RKO (cell line): ENCODE measurements around the gene ZNF581.

Experiments
- DNase-seq: peaks from one replicate; pipeline ENCODE4 v3.0.0-alpha.2; 2016; ENCODE audit warnings: low spot score

Gene ZNF581

DNA sequence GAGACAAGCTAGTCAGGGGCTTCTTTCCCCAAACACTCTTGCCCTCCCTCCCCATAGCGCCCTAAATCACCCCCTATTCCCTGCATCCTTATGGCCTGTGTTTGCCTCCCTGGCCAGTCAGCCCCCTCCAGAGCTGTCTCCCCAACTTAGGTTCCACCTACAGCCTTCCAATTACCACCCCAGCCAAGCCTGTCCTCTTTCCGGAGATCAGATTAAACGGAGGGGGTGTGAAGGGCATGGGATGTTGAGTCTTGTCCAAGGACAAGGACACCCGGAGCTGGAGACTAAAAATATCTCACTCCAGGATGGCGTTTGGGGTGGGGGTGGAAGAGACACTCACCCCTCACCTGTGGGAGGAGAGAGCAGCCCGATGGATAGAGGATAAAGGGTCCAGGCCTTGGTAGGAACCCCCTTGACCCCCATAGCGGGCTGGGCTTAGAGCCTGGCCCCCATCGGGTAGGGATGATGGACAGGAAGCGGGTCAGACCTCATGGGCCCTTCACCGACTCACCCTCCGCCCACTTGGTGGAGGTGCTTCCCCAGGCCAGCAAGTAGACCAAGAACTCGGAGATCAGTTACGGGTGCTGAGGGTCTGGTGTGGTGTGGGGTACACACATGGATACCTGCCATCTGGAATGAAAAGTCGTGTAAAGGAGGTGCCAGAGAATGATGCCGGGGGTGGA lies 32.0 kb upstream of the ZNF581 start:
- DNase-seq = no peak

DNA sequence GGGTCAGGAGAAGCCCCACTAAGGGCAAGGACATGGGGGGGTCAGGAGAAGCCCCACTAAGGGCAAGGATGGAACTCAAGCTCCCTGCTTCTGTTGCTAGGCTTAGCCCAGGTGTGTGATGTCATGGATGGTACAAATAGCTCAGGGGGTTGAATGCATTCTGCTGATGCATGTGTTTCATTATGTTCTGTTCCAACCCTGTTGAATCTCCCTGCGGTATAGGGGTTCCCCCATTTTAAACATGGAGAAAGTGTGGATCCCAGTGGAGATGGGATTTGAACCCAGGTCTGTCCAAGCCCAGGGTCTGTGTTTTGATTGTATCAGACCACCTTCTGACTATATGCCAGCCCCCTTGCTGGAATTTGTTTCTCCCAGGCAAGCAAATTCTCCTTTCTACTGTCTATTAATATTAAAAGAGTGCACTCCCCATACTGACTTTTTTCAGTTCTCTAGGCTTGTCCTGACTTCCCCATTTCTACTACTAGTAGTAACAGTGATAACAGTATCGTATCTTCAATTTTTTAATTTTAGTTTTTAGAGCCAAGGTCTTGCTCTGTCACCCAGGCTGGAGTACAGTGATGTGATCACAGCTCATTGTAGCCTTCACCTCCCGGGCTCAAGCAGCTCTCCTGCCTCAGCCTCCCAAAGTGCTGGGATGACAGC lies 31.3 kb upstream of the ZNF581 start:
- no peak for DNase-seq

DNA sequence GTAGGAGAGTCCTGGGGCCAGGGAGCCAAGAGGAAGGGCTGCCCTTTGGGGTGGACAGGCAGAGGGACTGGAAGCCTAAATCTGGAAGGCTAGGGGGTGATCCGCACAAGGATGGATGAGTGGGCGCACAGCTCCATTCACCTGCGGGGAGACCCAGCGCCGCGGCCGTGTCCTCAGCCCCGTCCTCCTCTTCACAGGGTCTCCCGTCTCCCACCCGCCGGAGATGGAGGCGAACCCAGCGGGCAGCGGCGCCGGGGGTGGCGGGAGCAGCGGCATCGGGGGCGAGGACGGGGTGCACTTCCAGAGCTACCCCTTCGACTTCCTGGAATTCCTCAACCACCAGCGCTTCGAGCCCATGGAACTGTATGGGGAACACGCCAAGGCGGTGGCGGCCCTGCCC lies 30.1 kb upstream of the ZNF581 start:
- no peak for DNase-seq

DNA sequence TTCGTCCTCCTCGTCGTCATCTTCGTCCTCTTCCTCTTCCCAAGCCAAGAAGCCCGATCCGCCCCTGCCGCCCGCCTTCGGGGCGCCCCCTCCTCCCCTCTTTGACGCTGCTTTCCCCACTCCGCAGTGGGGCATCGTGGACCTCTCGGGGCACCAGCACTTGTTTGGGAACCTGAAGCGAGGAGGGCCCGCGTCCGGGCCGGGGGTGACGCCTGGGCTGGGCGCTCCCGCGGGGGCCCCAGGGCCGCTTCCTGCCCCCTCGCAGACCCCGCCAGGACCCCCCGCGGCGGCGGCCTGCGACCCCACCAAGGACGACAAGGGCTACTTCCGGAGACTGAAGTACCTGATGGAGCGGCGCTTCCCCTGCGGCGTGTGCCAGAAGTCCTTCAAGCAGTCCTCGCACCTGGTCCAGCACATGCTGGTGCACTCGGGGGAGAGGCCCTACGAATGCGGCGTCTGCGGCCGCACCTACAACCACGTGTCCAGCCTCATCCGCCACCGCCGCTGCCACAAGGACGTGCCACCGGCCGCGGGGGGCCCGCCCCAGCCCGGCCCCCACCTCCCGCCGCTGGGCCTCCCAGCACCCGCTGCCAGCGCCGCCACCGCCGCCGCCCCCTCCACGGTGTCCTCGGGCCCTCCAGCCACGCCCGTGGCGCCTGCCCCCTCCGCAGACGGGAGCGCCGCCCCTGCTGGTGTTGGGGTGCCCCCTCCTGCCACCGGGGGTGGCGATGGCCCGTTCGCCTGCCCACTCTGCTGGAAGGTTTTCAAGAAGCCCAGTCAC lies 29.3 kb upstream of the ZNF581 start:
- DNase-seq = no peak

DNA sequence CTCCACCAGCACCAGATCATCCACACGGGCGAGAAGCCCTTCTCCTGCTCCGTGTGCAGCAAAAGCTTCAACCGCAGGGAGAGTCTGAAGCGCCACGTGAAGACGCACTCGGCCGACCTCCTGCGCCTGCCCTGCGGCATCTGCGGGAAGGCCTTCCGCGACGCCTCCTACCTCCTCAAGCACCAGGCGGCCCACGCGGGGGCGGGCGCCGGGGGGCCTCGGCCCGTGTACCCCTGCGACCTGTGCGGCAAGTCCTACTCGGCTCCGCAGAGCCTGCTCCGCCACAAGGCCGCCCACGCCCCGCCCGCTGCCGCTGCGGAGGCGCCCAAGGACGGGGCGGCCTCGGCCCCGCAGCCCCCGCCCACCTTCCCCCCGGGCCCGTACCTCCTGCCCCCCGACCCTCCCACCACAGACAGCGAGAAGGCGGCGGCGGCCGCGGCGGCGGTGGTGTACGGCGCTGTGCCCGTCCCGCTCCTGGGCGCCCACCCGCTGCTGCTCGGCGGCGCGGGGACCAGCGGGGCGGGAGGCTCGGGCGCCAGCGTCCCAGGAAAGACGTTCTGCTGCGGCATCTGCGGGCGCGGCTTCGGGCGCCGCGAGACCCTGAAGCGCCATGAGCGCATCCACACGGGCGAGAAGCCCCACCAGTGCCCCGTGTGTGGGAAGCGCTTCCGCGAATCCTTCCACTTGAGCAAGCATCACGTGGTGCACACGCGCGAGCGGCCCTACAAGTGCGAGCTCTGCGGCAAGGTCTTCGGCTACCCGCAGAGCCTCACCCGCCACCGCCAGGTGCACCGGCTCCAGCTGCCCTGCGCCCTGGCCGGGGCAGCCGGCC lies 28.5 kb upstream of the ZNF581 start:
- no peak for DNase-seq

DNA sequence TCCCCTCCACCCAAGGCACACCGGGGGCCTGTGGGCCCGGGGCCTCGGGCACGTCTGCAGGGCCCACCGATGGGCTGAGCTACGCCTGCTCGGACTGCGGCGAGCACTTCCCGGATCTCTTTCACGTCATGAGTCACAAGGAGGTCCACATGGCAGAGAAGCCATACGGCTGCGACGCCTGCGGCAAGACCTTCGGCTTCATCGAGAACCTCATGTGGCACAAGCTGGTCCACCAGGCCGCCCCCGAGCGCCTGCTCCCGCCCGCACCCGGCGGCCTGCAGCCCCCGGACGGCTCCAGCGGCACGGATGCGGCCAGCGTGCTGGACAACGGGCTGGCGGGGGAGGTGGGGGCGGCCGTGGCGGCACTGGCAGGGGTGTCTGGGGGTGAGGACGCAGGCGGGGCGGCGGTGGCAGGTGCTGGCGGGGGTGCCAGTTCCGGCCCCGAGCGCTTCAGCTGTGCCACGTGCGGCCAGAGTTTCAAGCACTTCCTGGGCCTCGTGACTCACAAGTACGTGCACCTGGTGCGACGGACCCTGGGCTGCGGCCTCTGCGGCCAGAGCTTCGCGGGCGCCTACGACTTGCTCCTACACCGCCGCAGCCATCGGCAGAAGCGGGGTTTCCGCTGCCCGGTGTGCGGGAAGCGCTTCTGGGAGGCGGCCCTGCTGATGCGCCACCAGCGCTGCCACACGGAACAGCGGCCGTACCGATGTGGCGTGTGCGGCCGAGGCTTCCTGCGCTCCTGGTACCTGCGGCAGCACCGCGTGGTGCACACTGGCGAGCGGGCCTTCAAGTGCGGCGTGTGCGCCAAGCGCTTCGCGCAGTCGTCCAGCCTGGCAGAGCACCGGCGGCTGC lies 27.7 kb upstream of the ZNF581 start:
- DNase-seq = no peak

DNA sequence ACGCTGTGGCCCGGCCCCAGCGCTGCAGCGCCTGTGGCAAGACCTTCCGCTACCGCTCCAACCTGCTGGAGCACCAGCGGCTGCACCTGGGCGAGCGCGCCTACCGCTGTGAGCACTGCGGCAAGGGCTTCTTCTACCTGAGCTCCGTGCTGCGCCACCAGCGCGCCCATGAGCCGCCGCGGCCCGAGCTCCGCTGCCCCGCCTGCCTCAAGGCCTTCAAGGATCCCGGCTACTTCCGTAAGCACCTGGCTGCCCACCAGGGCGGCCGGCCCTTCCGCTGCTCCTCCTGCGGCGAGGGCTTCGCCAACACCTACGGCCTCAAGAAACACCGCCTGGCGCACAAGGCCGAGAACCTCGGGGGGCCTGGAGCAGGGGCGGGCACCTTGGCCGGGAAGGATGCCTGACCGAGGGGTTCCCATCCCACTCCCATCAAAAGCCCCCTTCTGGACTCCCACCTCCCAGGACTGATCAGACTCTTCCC lies 27.0 kb upstream of the ZNF581 start:
- no peak for DNase-seq

DNA sequence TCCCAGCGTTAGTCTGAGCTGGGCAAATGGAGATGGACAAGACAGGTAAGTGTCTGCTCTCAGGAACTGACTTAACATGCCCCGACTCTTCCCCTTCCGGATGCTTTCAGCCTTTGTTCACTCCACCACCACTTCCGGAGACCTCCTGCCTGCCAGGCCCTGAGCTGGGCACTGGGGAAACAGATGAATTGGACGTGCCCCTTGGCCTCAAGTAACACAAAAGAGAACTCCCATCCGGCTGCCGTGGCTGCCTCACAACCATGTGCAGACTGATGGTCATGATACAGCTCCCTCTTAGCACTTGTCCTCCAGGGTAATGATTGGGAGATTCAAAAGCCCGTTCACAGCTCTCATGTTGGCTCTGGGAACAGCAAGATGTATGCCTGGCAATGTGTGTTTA lies 26.0 kb upstream of the ZNF581 start:
- DNase-seq = no peak

DNA sequence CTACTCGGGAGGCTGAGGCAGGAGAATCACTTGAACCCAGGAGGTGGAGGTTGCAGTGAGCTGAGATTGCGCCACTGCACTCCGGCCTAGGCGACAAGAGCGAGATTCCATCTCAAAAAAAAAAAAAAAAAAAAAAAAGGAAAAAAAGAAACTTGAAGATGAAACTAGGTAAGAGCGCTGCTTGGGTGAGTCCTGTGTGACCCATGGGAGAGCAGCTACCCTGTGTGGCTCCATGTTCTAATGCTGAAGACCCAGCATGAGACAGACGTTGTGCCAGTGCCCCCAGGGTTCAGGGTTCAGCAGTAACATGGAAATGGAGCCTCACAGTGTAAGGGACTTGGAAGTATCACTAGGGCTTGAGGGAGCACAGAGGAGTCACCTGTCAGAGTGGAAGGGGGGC lies 25.0 kb upstream of the ZNF581 start:
- no peak for DNase-seq

DNA sequence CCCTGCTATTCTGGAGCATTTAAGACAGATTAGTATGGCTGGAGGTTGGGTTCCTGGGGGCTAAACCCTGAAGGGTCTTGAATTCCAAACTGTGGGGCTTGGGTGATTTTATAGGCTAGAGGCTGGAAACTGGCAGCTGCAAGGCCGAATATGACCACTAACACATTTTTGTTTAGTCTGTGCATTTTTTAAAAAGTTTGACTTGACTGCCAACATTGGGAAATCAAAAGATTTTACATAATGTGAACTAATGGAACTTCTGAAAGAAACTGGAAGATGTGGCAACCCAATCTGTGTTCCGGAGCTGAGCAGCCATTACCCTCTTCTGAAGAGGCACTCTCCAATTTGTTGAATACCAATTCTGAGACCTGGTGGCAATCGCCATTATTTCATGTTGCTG lies 24.2 kb upstream of the ZNF581 start:
- no peak for DNase-seq

DNA sequence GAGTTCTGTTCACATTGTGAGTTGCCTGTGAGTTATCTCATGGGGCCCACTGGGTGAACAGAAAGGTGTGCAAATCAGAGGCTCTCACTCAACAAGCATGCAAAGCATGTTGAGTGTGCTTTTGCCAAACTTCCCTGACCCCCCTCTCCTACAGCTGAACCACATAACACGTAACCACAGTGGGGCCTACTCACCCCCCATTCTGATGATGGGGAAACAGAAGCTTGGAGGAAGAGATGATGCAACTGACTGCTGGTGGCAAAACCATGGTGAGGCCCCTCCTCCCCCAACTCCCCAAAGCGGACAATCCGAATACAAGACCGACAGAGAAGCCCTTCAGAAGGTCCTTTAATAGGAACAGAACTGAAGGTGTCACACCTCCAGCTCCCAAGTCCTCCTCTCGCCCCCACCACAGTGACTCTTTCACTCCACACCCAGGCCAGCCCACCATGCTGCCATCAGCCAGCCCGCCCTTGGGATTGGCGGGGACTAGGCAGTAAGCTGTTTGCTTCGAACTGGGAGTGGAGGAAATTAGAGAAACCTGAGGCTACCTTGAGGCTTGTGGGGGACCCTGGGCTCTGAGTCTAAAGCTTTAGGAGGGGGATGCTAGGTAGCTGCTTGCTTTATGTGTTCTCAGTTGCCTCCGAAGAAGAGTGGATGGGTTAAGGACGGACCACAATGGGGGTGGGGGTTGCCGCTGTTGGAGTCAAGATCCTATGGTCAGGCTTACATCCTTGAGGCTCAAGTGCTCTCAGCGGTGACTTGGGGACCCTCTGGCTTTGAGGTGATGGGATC lies 22.8 kb upstream of the ZNF581 start:
- no peak for DNase-seq

DNA sequence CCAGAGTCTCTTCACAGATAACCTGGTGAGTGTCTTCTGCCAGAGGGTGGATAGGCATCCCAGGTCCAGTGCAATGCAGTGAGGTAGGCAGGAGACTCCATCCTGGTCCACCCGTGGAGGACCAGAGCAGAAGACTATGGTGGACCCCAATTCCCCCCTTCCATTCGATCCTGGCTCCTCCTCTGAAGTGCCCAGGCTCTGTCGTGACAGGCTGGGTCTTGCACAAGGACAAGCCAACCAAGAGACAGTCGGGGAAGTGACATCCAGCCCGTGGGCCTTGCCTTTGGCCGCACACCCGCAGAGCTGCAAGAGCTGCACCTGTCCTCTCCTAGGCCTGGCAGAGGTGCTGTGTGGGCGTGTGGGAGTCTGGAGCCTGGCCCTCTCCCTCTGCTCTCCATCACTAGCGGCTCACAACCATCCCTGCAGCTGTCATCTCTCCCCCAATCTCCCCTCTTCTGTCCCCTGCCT lies 22.2 kb upstream of the ZNF581 start:
- DNase-seq = no peak

DNA sequence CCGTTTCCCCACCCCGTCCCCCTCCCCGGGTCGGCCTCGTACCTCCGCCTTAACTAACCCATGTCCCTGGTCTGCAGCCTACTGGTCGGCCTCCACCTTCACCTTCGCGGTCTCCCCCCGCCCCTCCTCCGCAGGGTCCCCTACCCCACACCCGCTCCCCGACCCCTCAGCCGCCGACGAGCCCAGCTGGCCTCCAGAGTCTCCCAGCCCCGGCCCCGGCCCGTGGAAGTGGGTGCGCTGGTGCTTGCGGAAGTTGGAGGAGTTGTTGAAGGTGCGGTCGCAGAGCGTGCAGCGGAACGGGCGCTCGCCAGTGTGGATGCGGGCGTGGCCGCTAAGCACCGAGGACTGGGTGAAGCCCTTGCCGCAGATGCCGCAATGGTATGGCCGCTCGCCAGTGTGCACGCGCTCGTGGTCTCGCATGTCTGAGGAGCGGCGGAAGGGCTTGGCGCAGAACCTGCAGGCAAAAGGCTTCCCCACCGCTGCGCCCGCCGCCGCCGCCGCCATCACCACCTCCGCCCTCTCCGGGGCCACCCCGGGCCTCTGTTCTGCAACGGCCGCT lies 21.7 kb upstream of the ZNF581 start:
- DNase-seq = no peak

DNA sequence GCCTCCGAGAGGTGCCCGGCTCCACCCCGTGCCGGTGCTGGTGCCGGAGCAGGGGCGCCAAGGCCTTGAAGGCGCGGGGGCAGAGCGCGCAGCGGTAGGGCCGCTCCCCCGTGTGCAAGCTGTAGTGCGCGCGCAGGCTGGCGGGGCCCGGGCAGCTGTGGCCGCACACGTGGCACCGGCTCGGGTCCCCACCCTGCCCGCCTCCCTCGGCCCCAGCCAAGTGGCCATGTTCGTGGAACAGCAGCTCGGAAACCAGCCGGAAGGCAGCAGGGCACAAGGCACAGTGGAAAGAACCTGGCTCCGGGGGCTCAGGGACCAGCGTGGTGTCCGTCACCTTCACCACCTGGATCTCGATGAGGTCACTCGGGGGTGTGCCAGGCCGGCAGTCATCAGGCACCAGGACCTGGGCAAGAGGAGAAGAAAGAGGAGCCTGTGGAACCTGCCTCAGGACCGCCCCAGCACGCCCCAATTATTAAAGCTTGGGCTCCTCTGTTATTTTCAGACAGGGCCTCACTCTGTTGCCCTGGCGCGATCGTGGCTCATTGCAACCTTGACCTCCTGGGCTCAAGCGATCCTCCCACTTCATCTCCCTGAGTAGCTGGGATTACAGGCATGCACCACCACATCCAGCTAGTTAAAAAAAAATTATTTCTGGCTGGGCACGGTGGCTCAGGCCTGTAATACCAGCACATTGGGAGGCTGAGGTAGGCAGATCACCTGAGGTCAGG lies 21.0 kb upstream of the ZNF581 start:
- DNase-seq = no peak

DNA sequence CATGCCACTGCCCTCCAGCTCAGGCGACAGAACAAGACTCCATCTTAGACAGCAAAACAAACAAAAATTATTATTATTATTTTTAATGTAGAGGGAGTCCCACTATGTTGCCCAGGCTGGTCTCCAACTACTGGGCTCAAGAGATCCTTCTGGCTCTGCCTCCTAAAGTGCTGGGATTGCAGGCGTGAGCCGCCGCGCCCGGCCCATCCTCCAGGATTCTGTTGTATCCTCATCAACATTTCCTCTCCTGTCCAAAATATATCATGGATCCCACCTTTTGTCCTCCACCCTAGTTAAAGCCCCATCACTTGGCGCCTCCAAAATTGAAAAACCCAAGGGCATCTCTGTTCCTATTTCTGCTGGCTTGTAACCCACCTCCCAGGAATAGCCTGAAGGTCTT lies 20.3 kb upstream of the ZNF581 start:
- DNase-seq = no peak

DNA sequence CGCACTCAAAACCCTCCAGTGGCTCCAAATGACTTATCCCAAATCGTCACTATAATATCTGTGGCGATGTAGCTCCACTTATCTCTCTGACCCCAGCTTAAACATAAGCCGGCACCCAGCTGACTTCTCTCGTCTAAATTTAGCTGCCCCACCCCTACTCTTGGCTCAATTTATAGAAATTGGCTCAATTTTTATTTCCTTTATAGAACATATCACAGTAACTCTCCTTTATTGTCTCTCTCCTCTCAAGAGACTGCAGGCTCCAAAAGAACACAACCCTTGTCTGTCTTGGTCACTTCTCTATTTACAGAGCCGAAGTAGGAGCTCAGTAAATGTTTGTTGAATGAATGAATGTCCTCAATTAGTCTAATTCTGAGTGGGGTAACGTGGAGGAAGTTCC lies 19.9 kb upstream of the ZNF581 start:
- no peak for DNase-seq

DNA sequence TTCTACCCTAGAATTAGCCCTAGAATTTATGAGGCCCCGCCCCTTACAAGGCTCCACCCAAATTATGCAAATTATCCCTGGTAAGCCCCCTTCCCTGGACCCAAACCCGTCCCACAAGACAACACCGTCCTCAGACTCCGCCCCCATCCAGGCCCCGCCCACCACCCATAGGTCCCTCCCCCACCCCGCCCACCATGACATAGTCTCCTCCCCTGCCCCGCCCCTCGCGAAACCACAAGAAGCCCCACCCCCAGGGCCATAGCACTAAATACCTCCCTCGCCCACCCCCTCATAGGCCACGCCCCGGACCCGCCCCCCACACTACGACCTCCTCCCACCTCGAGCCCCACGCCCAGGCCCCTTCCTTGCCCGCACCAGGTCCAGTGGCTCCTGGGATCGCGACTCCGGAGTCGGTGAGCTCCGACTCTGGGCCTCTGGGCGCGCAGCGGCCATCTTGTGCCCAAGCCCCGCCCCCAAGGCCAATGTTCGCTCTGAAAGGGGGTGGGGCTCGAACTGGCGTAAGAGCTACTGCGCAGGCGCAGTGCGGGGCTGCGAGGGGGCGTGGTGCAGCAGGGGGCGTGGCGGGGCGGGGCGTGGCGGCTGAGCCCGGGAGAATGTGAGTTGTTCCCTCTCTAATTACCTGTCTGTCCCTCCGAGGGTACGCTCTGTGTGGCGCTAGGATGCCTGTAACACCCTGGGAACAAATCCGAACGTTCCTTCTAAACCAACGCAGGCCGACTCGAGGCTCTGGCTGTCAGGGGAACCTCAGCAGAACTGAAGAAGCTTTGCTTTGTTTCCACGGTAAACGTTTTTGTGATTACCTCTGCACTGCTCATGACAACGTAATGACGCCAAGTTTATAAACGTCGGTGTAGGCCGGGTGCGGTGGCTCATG lies 19.1 kb upstream of the ZNF581 start, which contains the start of gene ZNF784:
ZNF784 (minus strand) TSS at position 458 of the 895 bp plus-strand sequence; CDS start at position 453, 5 bp downstream.
- peak; percentile 90 for DNase-seq

DNA sequence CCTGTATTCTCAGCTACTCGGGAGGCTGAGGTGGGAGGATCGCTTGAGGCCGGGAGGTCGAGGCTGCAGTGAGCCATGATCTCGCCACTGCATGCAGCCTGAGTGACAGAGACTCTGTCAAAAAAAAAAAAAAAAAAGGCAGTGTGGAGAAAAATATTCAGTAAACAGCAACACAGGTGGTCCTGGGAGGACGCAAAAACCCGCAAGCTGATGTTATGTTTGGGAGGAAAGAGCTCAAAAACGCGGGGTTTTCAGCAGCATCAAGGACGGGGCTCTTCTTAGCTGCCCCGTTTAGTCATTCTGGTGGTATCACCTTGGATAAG lies 18.5 kb upstream of the ZNF581 start:
- no peak for DNase-seq
